DOHH2 (cell line): ENCODE data around the gene CAMK2D.

Experiments used
- CTCF ChIP-seq: fragments of 200-600 bp; sonication (generic); IDR thresholded peaks from one replicate; pipeline ENCODE4 v1.5.1; 2014; ENCODE audit warnings: antibody characterized with exemption, mild to moderate bottlenecking, low read depth, low read length; ENCODE audit not compliant: poor library complexity, severe bottlenecking
- EZH2phosphoT487 ChIP-seq: fragments of 200-600 bp; sonication (generic); IDR thresholded peaks from 2 replicates; pipeline ENCODE4 v1.6.1; 2017; ENCODE audit warnings: borderline replicate concordance, mild to moderate bottlenecking, antibody characterized with exemption, low read length, moderate library complexity, mixed read lengths

GRCh38 chr4:113634081-113634969, 127.2 kb downstream of the CAMK2D start:
- TF ChIP-seq CTCF (no peak), EZH2phosphoT487 (no peak)
